Coronary artery (tissue), 2 donors: Measurements from ENCODE around the gene ST14.

ENCODE experiments used
- DNase-seq: peaks from one replicate; pipeline ENCODE4 v3.0.0-alpha.2; 2017; ENCODE audit warnings: low spot score
- H3K27ac ChIP-seq, 2 donors: fragments of 200-600 bp; sonication (generic); one replicate each; pipeline ENCODE4 v1.5.1; 2016 to 2019
- H3K4me3 ChIP-seq: fragments of 200-600 bp; sonication (generic); 2 replicates; pipeline ENCODE4 v1.5.1; 2016; ENCODE audit warnings: mild to moderate bottlenecking, moderate library complexity
- TF ChIP-seq, protein P1 (sequence below): fragments of 200-600 bp; sonication (generic); IDR thresholded peaks from one replicate; pipeline ENCODE4 v1.5.1; 2019; ENCODE audit warnings: antibody characterized with exemption

The ST14 gene

DNA sequence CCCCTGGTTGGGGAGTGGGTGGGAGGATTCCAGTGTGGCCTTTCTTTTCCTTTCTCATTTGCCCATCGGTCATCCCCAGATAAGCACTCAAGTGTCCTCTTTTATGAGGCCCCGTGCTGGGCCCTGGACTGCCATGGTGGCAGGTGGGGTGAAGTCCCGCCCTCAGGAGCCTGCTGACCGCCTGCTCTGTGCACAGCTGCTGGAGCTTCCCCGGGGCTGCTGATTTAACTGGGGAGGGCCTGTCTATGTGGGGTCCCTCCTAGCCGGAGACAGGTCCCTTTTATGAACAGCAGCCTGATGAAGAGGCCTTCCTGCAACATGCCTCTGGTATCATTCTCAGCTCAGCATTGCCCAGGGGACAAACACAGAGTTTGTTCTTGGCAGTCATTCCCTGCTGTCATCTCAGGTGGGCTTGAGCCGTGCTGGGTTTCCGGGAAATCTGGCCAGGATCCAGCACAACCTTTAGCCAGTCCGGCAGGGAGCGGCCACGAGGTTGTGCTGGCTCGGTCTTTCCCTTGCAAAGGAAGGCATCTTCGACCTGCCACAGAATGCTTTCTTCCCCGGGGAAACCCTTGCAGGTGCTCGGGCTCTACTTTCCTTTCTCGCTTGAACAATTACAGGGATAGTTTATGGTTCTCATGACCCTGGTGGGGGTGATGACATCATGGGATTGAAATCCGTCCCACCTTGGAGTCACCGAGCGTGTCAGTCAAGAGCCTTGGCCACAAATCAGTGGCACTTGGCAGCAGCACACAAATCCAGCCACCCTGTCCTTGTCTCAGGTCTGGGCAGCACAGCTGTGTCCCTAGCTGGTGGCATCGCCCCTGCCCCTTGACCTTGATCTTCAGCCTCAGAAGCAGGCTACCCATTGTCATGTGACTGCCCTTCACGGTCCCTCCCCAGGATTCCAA is 20.1 kb downstream of the ST14 start:
- DNase-seq: no peak
- H3K4me3 ChIP-seq: no peak overlapping the region
- H3K27ac ChIP-seq: peak overlapping the region in 1 of 2 donors; percentile 45
- TF ChIP-seq, protein P1, sequence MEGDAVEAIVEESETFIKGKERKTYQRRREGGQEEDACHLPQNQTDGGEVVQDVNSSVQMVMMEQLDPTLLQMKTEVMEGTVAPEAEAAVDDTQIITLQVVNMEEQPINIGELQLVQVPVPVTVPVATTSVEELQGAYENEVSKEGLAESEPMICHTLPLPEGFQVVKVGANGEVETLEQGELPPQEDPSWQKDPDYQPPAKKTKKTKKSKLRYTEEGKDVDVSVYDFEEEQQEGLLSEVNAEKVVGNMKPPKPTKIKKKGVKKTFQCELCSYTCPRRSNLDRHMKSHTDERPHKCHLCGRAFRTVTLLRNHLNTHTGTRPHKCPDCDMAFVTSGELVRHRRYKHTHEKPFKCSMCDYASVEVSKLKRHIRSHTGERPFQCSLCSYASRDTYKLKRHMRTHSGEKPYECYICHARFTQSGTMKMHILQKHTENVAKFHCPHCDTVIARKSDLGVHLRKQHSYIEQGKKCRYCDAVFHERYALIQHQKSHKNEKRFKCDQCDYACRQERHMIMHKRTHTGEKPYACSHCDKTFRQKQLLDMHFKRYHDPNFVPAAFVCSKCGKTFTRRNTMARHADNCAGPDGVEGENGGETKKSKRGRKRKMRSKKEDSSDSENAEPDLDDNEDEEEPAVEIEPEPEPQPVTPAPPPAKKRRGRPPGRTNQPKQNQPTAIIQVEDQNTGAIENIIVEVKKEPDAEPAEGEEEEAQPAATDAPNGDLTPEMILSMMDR: no peak

GRCh38 chr11:130180491-130180890 is 20.9 kb downstream of the ST14 start:
- TF ChIP-seq, protein P1: no peak
- Histone ChIP-seq H3K27ac (peak overlapping the region in 1 of 2 donors; percentile 54), H3K4me3 (no peak overlapping the region)
- DNase-seq: no peak

GRCh38 chr11:130180896-130181294 is 21.3 kb downstream of the ST14 start:
- Histone ChIP-seq H3K27ac (peak overlapping the region in 1 of 2 donors; percentile 54), H3K4me3 (no peak overlapping the region)
- TF ChIP-seq, protein P1: no peak
- no peak for DNase-seq

- DNase-seq: no peak
- no peak overlapping the region for H3K4me3 ChIP-seq
- H3K27ac ChIP-seq: peak overlapping the region in 1 of 2 donors; percentile 54
- TF ChIP-seq, protein P1: no peak
Measured at GRCh38 chr11:130181295-130182272, 22.0 kb downstream of the ST14 start.

DNA sequence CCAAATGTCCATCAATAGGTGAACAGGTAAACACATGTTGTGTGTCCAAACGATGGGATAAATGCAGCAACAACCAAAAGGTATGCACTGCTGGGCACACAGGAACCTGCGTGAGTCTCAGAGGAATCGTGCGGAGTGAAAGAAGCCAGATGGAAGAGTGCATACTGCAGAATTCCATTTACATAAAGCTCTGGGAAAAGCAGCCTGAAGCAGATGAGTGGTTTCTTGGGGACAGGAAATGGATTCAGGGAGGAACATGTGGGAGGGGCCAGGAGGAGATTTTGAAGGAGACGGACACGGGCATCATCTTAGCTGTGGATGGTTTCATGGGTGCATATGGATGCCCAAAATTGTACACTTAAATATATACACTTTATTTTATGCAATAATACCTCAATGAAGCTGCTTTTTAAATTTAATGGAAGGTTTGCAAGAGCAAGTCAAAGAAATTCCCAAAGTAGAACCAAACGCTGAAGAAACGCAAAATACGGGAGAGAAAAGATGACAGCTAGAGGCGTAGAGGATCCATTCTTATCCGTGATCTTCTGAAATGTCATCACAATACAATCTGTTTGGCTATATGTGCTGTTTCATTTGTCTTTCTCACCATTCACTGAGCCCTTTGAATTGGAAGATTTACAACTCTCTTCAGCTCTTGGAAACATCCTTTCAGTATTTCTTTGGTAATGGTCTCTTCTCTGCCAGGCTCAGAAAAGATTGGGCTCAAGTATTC is 24.5 kb downstream of the ST14 start:
- DNase-seq: no peak
- no peak overlapping the region for H3K4me3 ChIP-seq
- H3K27ac ChIP-seq: no peak overlapping the region
- TF ChIP-seq, protein P1: no peak

- TF ChIP-seq, protein P1: no peak
- Histone ChIP-seq H3K4me3 (no peak overlapping the region), H3K27ac (no peak overlapping the region)
- DNase-seq: no peak
Measured at GRCh38 chr11:130187096-130187495, 27.5 kb downstream of the ST14 start.
